A549 (cell line): ENCODE data around the gene ERICH6B. TPM values are rescaled to one million over a fixed set of nuclear protein-coding genes. Genes with fewer than 3 reads are reported as not detected.

Source experiments
- ATAC-seq, 2 experiments: fragments of 200-7000 bp in 1 of 2; fragments of >200 bp in 1 of 2; cut with Nextera tagmentation in 1 of 2; cut with Tn5 transposase in 1 of 2; 3 replicates each; pipeline versions ENCODE4 v1.8.0 to v1.9.1; 2018 to 2020; ENCODE audit warnings: mild to moderate bottlenecking in 1 of 2, moderate library complexity in 1 of 2
- CTCF ChIA-PET: fragments of 300-600 bp; sonication (Branson Sonifier 250); formaldehyde crosslinking; extraction: SDS; loops from one replicate; lab custom pipeline; 2021; ENCODE audit warnings: antibody characterized with exemption, inconsistent platforms; lab: Yijun Ruan, JAX
- POLR2A ChIA-PET: fragments of 350-600 bp; formaldehyde crosslinking; extraction: SDS; loops from one replicate; lab custom pipeline; 2021; ENCODE audit warnings: antibody characterized with exemption, inconsistent platforms; lab: Yijun Ruan, JAX
- DNase-seq, 2 experiments: peaks; one replicate each; pipeline versions ENCODE4 v3.0.0 to v3.0.0-alpha.2; 2011 to 2016; ENCODE audit warnings: low read depth in 1 of 2, low spot score in 1 of 2
- FAIRE-seq: peaks from 2 replicates; lab custom pipeline; 2011; peaks lifted over from hg19 to GRCh38; lab: Jason Lieb, UNC
- H3K27ac ChIP-seq, 2 experiments: fragments of >200 bp; sonication (Bioruptor Twin); formaldehyde crosslinking; 3 replicates each; pipeline ENCODE4 v1.5.1; 2016 to 2017
- H3K4me1 ChIP-seq: fragments of >200 bp; sonication (Bioruptor Twin); formaldehyde crosslinking; 3 replicates; pipeline ENCODE4 v1.6.1; 2016
- H3K4me2 ChIP-seq: fragments of >200 bp; sonication (Bioruptor Twin); formaldehyde crosslinking; 3 replicates; pipeline ENCODE4 v1.6.1; 2016
- H3K4me3 ChIP-seq: fragments of >200 bp; sonication (Bioruptor Twin); formaldehyde crosslinking; 3 replicates; pipeline ENCODE4 v1.5.1; 2016
- H3K9me3 ChIP-seq: fragments of >200 bp; sonication (Bioruptor Twin); formaldehyde crosslinking; 3 replicates; pipeline ENCODE4 v1.6.1; 2016
- BHLHE40 ChIP-seq: IDR thresholded peaks from 2 replicates; pipeline ENCODE4 v1.6.1; 2012; ENCODE audit warnings: low read depth, low read length, inconsistent platforms
- CBX2 ChIP-seq: fragments of 200-600 bp; sonication (generic); IDR thresholded peaks from 2 replicates; pipeline ENCODE4 v1.6.1; 2016; ENCODE audit warnings: low read depth, mild to moderate bottlenecking, borderline replicate concordance
- CEBPB ChIP-seq, 2 experiments: fragments of >200 bp in 1 of 2; sonication (Bioruptor Twin) in 1 of 2; formaldehyde crosslinking in 1 of 2; IDR thresholded peaks; 2 replicates each; pipeline ENCODE4 v1.6.1; 2012 to 2016
- CHD2 ChIP-seq: fragments of 150-350 bp; IDR thresholded peaks from 2 replicates; pipeline ENCODE4 v1.6.1; 2014; ENCODE audit warnings: low read length; ENCODE audit not compliant: partially characterized antibody
- EHF ChIP-seq: fragments of 250-450 bp; sonication (Bioruptor Pico); IDR thresholded peaks from 2 replicates; pipeline ENCODE4 v1.5.0; 2020; ENCODE audit warnings: mild to moderate bottlenecking
- EP300 ChIP-seq, 2 experiments: fragments of >200 bp; sonication (Bioruptor Twin); formaldehyde crosslinking; IDR thresholded peaks; 2 replicates in 1 of 2; 3 replicates in 1 of 2; pipeline ENCODE4 v1.6.1; 2016 to 2017
- ESRRA ChIP-seq: fragments of 150-350 bp; IDR thresholded peaks from 2 replicates; pipeline ENCODE4 v1.6.1; 2014; ENCODE audit warnings: mild to moderate bottlenecking, low read length, borderline replicate concordance
- FOSL2 ChIP-seq, 2 experiments: fragments of 450-650 bp in 1 of 2; fragments of >200 bp in 1 of 2; sonication (Bioruptor Twin) in 1 of 2; formaldehyde crosslinking; IDR thresholded peaks; 2 replicates each; pipeline versions ENCODE4 v1.5.0 to v1.6.1; 2016 to 2020; ENCODE audit warnings: mild to moderate bottlenecking in 1 of 2, moderate library complexity in 1 of 2
- GATA3 ChIP-seq: IDR thresholded peaks from 2 replicates; pipeline ENCODE4 v1.6.1; 2012; ENCODE audit warnings: borderline replicate concordance
- HEYL ChIP-seq: fragments of 250-450 bp; sonication (Bioruptor Pico); IDR thresholded peaks from 2 replicates; pipeline ENCODE4 v1.8.0; 2021; ENCODE audit warnings: mild to moderate bottlenecking, moderate library complexity
- JUNB ChIP-seq: fragments of >200 bp; sonication (Bioruptor Twin); formaldehyde crosslinking; IDR thresholded peaks from 2 replicates; pipeline ENCODE4 v1.6.1; 2016
- MAFK ChIP-seq: fragments of 450-650 bp; IDR thresholded peaks from 2 replicates; pipeline ENCODE4 v1.6.1; 2014; ENCODE audit not compliant: partially characterized antibody
- NPAS2 ChIP-seq: fragments of 250-450 bp; sonication (Bioruptor Pico); IDR thresholded peaks from 2 replicates; pipeline ENCODE4 v1.8.0; 2022; ENCODE audit warnings: mild to moderate bottlenecking, moderate library complexity, borderline replicate concordance
- POLR2A ChIP-seq: IDR thresholded peaks from 2 replicates; pipeline ENCODE4 v1.6.1; 2012; ENCODE audit warnings: mild to moderate bottlenecking, low read length
- RCOR1 ChIP-seq: fragments of 150-350 bp; IDR thresholded peaks from 2 replicates; pipeline ENCODE4 v1.6.1; 2014; ENCODE audit warnings: antibody characterized with exemption, low read length, low read depth
- SMC3 ChIP-seq: fragments of >200 bp; sonication (Bioruptor Twin); formaldehyde crosslinking; IDR thresholded peaks from 3 replicates; pipeline ENCODE4 v1.6.1; 2018; ENCODE audit warnings: inconsistent platforms
- SREBF2 ChIP-seq: fragments of 450-650 bp; IDR thresholded peaks from 2 replicates; pipeline ENCODE4 v1.6.1; 2014; ENCODE audit warnings: mild to moderate bottlenecking, moderate library complexity
- TFCP2L1 ChIP-seq: fragments of 250-450 bp; sonication (Bioruptor Pico); IDR thresholded peaks from 2 replicates; pipeline ENCODE4 v1.5.0; 2021; ENCODE audit warnings: mild to moderate bottlenecking
- TP53 ChIP-seq: fragments of 250-450 bp; sonication (Bioruptor Pico); IDR thresholded peaks from 2 replicates; pipeline ENCODE4 v1.5.0; 2021; ENCODE audit warnings: mild to moderate bottlenecking, moderate library complexity
- ZNF302 ChIP-seq: fragments of 250-450 bp; sonication (Bioruptor Pico); IDR thresholded peaks from 2 replicates; pipeline ENCODE4 v1.9.0; 2021; ENCODE audit warnings: inconsistent platforms, mild to moderate bottlenecking, moderate library complexity
- ZSCAN20 ChIP-seq: fragments of 250-450 bp; sonication (Bioruptor Pico); IDR thresholded peaks from 2 replicates; pipeline ENCODE4 v1.8.0; 2022; ENCODE audit warnings: mild to moderate bottlenecking, moderate library complexity
- WGBS: methylation state at CpG from one replicate; pipeline ENCODE4 v1.1.6; 2017; ENCODE audit errors: missing lambda C conversion rate; 5-methylcytosine and 5-hydroxymethylcytosine counted together
- polyA plus RNA-seq, 4 experiments: library from polyadenylated mRNA; depleted of rRNA in 3 of 4; stranded (reverse); fragments of >200 nt; fragmentation: RNase III in 1 of 4; extraction: RNeasy Plus Mini Kit Qiagen cat#74134 plus additional on column Dnase treatment in 1 of 4; gene quantifications; 2 replicates in 3 of 4; 3 replicates in 1 of 4; pipeline ENCODE4 v1.2.3, GENCODE V29; 2011 to 2017
- TF ChIP-seq, protein P1 (sequence below): fragments of 250-450 bp; sonication (Bioruptor Pico); IDR thresholded peaks from 2 replicates; pipeline ENCODE4 v1.5.0; 2020; ENCODE audit warnings: low read depth, mild to moderate bottlenecking, moderate library complexity
- TF ChIP-seq, protein P2 (sequence below): IDR thresholded peaks from 2 replicates; pipeline ENCODE4 v1.6.1; 2012
- TF ChIP-seq, protein P3 (sequence below): fragments of 250-450 bp; sonication (Bioruptor Pico); IDR thresholded peaks from 2 replicates; pipeline ENCODE4 v1.5.0; 2021; ENCODE audit warnings: mild to moderate bottlenecking, moderate library complexity, borderline replicate concordance
- TF ChIP-seq, protein P4 (sequence below): fragments of >200 bp; sonication (Bioruptor Twin); formaldehyde crosslinking; IDR thresholded peaks from 2 replicates; pipeline ENCODE4 v1.6.1; 2016

The ERICH6B gene
- polyA plus RNA-seq, 2 of the 4 experiments (the other 2 are of a cell fraction), result not detected

DNA sequence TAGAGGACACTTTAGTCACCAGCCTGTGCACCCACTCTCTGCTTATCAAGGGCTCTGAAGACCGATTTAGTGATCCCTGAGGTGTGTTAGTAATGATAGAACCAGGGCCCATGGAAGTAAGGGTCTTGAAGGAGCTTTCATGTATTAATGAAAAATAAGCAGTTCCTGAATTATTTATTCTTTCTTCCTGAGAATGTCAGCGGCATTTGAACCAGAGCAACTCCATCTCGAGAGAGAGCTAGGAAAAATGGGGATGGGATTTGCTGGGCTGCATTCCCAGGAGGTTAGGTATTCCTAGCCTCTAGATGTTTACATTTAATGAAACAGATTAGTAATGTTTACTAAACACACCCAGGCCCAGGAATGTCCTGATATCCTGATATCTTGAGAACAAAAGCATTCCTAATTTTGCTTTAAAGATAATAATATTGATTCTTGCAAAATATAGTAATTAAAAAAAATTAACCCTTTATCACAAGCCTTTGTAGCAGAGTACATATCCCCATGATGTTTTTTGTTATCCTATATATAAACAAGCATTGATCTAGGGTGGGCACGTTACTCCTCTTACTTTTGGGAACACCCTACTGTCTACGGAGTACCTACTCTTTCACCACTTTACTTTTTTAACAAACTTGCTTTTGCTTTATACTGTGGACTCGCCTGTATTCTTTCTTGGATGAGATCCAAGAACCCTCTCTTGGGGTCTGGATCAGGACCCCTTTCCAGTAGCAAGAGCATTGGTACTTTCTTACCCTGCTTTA is 87.7 kb downstream of the ERICH6B start (continued):
- TF ChIP-seq, protein P1, sequence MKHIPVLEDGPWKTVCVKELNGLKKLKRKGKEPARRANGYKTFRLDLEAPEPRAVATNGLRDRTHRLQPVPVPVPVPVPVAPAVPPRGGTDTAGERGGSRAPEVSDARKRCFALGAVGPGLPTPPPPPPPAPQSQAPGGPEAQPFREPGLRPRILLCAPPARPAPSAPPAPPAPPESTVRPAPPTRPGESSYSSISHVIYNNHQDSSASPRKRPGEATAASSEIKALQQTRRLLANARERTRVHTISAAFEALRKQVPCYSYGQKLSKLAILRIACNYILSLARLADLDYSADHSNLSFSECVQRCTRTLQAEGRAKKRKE (CRISPR knock-in tag), result peak; percentile 95
- peak; percentile 99 for TF ChIP-seq HEYL (CRISPR knock-in tag)
- TF ChIP-seq FOSL2 (IDR thresholded peaks at IDR 0.05), result no peak
- peak; percentile 46 for TF ChIP-seq FOSL2 (CRISPR knock-in tag; IDR thresholded peaks at IDR 0.05)
- TF ChIP-seq TP53, result peak; percentile 89
- TF ChIP-seq CEBPB (IDR thresholded peaks at IDR 0.05), result 0 out of 4 replicates have a peak, but pooled peaks of 1 of the 2 experiments have one; percentile 12
- peak; percentile 100 for TF ChIP-seq ZSCAN20 (CRISPR knock-in tag)
- TF ChIP-seq EP300 (IDR thresholded peaks at IDR 0.05), result peak in 1 of 2 experiments; percentile 15; a peak in 1 of 5 replicates
- peak; percentile 77 for TF ChIP-seq GATA3
- TF ChIP-seq CBX2, result no peak

DNA sequence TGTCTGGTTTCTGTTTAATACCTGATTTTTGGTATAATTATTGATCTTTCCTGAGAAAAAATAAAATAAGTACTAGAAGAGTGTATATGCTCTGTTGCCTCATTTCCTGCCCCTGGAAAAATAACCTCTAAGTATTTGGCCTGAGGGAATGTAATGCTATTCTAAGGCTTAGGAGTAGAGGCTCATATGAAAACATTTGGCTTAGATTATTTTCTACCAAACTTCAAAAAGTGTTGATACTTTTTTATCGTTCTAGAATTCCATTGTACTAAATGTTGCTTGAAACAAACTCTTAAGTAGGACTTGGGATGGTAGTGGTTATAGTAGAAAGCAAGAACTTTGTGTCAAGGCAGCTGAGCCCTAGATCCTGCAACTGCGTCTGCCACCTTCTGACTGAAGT is 93.0 kb downstream of the ERICH6B start:
- Histone ChIP-seq H3K4me1 (peaks cover 14% of the 10 kb centered on the region), H3K27ac (no peak overlapping the region), H3K9me3 (no peaks in the 10 kb centered on the region), H3K4me2 (no peak overlapping the region), H3K4me3 (no peak overlapping the region)
- no peak for TF ChIP-seq MAFK
- no peak for TF ChIP-seq NPAS2
- no peak for TF ChIP-seq RCOR1
- TF ChIP-seq, protein P2, sequence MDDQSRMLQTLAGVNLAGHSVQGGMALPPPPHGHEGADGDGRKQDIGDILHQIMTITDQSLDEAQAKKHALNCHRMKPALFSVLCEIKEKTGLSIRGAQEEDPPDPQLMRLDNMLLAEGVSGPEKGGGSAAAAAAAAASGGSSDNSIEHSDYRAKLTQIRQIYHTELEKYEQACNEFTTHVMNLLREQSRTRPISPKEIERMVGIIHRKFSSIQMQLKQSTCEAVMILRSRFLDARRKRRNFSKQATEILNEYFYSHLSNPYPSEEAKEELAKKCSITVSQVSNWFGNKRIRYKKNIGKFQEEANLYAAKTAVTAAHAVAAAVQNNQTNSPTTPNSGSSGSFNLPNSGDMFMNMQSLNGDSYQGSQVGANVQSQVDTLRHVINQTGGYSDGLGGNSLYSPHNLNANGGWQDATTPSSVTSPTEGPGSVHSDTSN, result no peak
- no peak for TF ChIP-seq BHLHE40
- no peak for TF ChIP-seq SREBF2
- TF ChIP-seq EHF (CRISPR knock-in tag), result no peak
- TF ChIP-seq, protein P3, sequence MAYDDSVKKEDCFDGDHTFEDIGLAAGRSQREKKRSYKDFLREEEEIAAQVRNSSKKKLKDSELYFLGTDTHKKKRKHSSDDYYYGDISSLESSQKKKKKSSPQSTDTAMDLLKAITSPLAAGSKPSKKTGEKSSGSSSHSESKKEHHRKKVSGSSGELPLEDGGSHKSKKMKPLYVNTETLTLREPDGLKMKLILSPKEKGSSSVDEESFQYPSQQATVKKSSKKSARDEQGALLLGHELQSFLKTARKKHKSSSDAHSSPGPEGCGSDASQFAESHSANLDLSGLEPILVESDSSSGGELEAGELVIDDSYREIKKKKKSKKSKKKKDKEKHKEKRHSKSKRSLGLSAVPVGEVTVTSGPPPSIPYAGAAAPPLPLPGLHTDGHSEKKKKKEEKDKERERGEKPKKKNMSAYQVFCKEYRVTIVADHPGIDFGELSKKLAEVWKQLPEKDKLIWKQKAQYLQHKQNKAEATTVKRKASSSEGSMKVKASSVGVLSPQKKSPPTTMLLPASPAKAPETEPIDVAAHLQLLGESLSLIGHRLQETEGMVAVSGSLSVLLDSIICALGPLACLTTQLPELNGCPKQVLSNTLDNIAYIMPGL (CRISPR knock-in tag), result no peak
- no peak for TF ChIP-seq SMC3
- TF ChIP-seq POLR2A, result no peak
- no peak for TF ChIP-seq JUNB
- no peak for TF ChIP-seq ESRRA
- TF ChIP-seq ZNF302, result no peak
- no peak for TF ChIP-seq EP300 (IDR thresholded peaks at IDR 0.05)
- TF ChIP-seq, protein P1 (CRISPR knock-in tag), result no peak
- TF ChIP-seq, protein P4, sequence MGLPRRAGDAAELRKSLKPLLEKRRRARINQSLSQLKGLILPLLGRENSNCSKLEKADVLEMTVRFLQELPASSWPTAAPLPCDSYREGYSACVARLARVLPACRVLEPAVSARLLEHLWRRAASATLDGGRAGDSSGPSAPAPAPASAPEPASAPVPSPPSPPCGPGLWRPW, result no peak
- no peak for TF ChIP-seq CHD2
- TF ChIP-seq TFCP2L1 (CRISPR knock-in tag), result no peak
- TF ChIP-seq FOSL2 (IDR thresholded peaks at IDR 0.05), result no peak
- no peak for TF ChIP-seq FOSL2 (CRISPR knock-in tag; IDR thresholded peaks at IDR 0.05)
- FAIRE-seq (no peak), ATAC-seq (no peak), DNase-seq (no peak)
- ChIA-PET POLR2A (no interaction called here), CTCF (no interaction called here)
- 95% methylated on average over 2 of the region's 2 CpGs for WGBS
